B cell (primary cell): ENCODE results near the gene KNSTRN. TPM values are rescaled to one million over a fixed set of nuclear protein-coding genes. Genes with fewer than 3 reads are reported as not detected.

Experiments
- ATAC-seq: fragments of 200-7000 bp; cut with Tn5 transposase; one replicate; pipeline ENCODE4 v1.10.0; 2021; ENCODE audit warnings: low read depth, mild to moderate bottlenecking, moderate number of reproducible peaks, moderate library complexity
- CTCF ChIA-PET: fragments of 350-600 bp; sonication (Branson Sonifier 250); formaldehyde crosslinking; loops from one replicate; lab custom pipeline; 2021; ENCODE audit warnings: antibody characterized with exemption, inconsistent platforms; lab: Charles Lee
- POLR2A ChIA-PET: fragments of 350-600 bp; sonication (Branson Sonifier 250); formaldehyde crosslinking; loops from one replicate; lab custom pipeline; 2021; ENCODE audit warnings: antibody characterized with exemption; lab: Charles Lee
- DNase-seq: peaks from one replicate; pipeline ENCODE4 v3.0.0; 2013
- H2AFZ ChIP-seq: 2 replicates; pipeline ENCODE4 v1.6.1; 2012; ENCODE audit warnings: mild to moderate bottlenecking, low read depth, low read length; ENCODE audit not compliant: insufficient read depth, poor library complexity, severe bottlenecking
- H3K27ac ChIP-seq, 2 donors: 1 replicate in 1 of 2; 2 replicates in 1 of 2; pipeline ENCODE4 v1.5.1; 2012 to 2013; ENCODE audit warnings: low read length in 2 of 2, mild to moderate bottlenecking in 2 of 2, moderate library complexity in 1 of 2
- H3K27me3 ChIP-seq, 4 experiments: fragments of 200-600 bp in 1 of 4; sonication (generic) in 1 of 4; replicated peaks in 1 of 4; 1 replicate in 2 of 4; 2 replicates in 2 of 4; pipeline versions ENCODE4 v1.6.1 to v1.7.0; 2013 to 2016; ENCODE audit warnings: low read length in 3 of 4, mild to moderate bottlenecking in 2 of 4, mixed read lengths in 1 of 4, moderate library complexity in 1 of 4; ENCODE audit not compliant: insufficient read depth in 4 of 4, control insufficient read depth in 3 of 4; ENCODE audit errors: control extremely low read depth in 1 of 4
- H3K36me3 ChIP-seq, 2 experiments: replicated peaks in 1 of 2; 1 replicate in 1 of 2; 2 replicates in 1 of 2; pipeline versions ENCODE4 v1.6.1 to v1.7.1; 2013; ENCODE audit warnings: low read length in 1 of 2; ENCODE audit not compliant: insufficient read depth in 2 of 2, control insufficient read depth in 1 of 2; ENCODE audit errors: control extremely low read depth in 1 of 2, extremely low read depth in 1 of 2
- H3K4me1 ChIP-seq, 2 donors: fragments of 200-600 bp in 1 of 2; sonication (generic) in 1 of 2; 1 replicate in 1 of 2; 2 replicates in 1 of 2; pipeline versions ENCODE4 v1.5.1 to v1.6.1; 2013 to 2017; ENCODE audit warnings: low read length in 2 of 2; ENCODE audit not compliant: control insufficient read depth in 2 of 2, insufficient read depth in 2 of 2
- H3K4me2 ChIP-seq: replicated peaks from 2 replicates; pipeline ENCODE3; 2012; ENCODE audit warnings: mild to moderate bottlenecking, low read depth, low read length; ENCODE audit not compliant: poor library complexity, severe bottlenecking
- H3K4me3 ChIP-seq, 5 experiments: fragments of 200-600 bp in 1 of 5; sonication (generic) in 1 of 5; 1 replicate in 3 of 5; 2 replicates in 2 of 5; pipeline versions ENCODE4 v1.5.1 to v1.7.0; 2011 to 2016; ENCODE audit warnings: low read length in 4 of 5, mild to moderate bottlenecking in 4 of 5, low read depth in 2 of 5, control low read depth in 1 of 5, moderate library complexity in 1 of 5; ENCODE audit not compliant: insufficient read depth in 1 of 5; ENCODE audit errors: control extremely low read depth in 1 of 5, extremely low read depth in 1 of 5
- H3K79me2 ChIP-seq: fragments of 200-600 bp; sonication (generic); one replicate; pipeline ENCODE4 v1.6.0; 2016; ENCODE audit warnings: low read length; ENCODE audit not compliant: control insufficient read depth, insufficient read depth
- H3K9ac ChIP-seq: fragments of 200-600 bp; sonication (generic); 2 replicates; pipeline ENCODE4 v1.6.1; 2017; ENCODE audit warnings: mild to moderate bottlenecking, low read length, moderate library complexity
- H3K9me3 ChIP-seq, 3 donors: one replicate each; pipeline versions ENCODE4 v1.6.1 to v1.7.1; 2013; ENCODE audit warnings: low read length in 2 of 3; ENCODE audit not compliant: control insufficient read depth in 2 of 3, insufficient read depth in 1 of 3; ENCODE audit errors: control extremely low read depth in 1 of 3
- H4K20me1 ChIP-seq: 2 replicates; pipeline ENCODE4 v1.6.0; 2012; ENCODE audit warnings: mild to moderate bottlenecking, low read length; ENCODE audit not compliant: insufficient read depth, control insufficient read depth, poor library complexity, severe bottlenecking
- H3K27ac Mint-ChIP-seq: one replicate; pipeline ENCODE4 v1.8.0; 2021; ENCODE audit warnings: mixed read lengths
- H3K27me3 Mint-ChIP-seq: one replicate; pipeline ENCODE4 v1.8.0; 2021; ENCODE audit warnings: mixed read lengths
- H3K4me1 Mint-ChIP-seq: one replicate; pipeline ENCODE4 v1.8.0; 2021; ENCODE audit warnings: mixed read lengths
- H3K4me3 Mint-ChIP-seq: one replicate; pipeline ENCODE4 v1.8.0; 2021; ENCODE audit warnings: mixed read lengths
- H3K9me3 Mint-ChIP-seq: one replicate; pipeline ENCODE4 v1.8.0; 2022; ENCODE audit warnings: mixed read lengths; ENCODE audit not compliant: insufficient read depth
- EZH2 ChIP-seq: IDR thresholded peaks from 2 replicates; pipeline ENCODE4 v1.6.1; 2012; ENCODE audit warnings: borderline replicate concordance, low read depth, mild to moderate bottlenecking, moderate library complexity, low read length; ENCODE audit not compliant: insufficient read depth, poor library complexity, severe bottlenecking
- WGBS: methylation state at CpG from one replicate; pipeline ENCODE4 v1.1.5; 2013; ENCODE audit warnings: missing lambda C conversion rate; ENCODE audit not compliant: insufficient coverage; 5-methylcytosine and 5-hydroxymethylcytosine counted together
- intact Hi-C: fragments of 100-400 bp; cut with micrococcal nuclease; formaldehyde crosslinking; loops from one replicate; pipeline ENCODE4 v1.10.0; 2022
- polyA plus RNA-seq: library from polyadenylated mRNA; depleted of rRNA; stranded (reverse); fragments of >200 nt; gene quantifications from 2 replicates; pipeline ENCODE4 v1.2.3, GENCODE V29; 2012
- total RNA-seq, 2 donors: library from RNA; stranded (reverse); fragments of 120-200 nt in 1 of 2; gene quantifications; 1 replicate in 1 of 2; 2 replicates in 1 of 2; pipeline versions ENCODE4 v1.2.3 to v1.2.4, GENCODE V29; 2013 to 2022
- TF ChIP-seq, protein P1 (sequence below): fragments of 200-600 bp; IDR thresholded peaks from one replicate; pipeline ENCODE4 v1.8.0; 2022; ENCODE audit warnings: antibody characterized with exemption, mild to moderate bottlenecking

Gene KNSTRN
- total and polyA plus RNA-seq, 2 donors (not counting 1 experiment from before 2014, with no cell fraction given), result 4.0 to 14.0 TPM

- POLR2A ChIA-PET, result no interaction called here
- no peaks in the 10 kb centered on the region for H3K9me3 Mint-ChIP-seq
These were observed 18.3 kb upstream of the KNSTRN start for GRCh38 chr15:40364251-40364650.

DNA sequence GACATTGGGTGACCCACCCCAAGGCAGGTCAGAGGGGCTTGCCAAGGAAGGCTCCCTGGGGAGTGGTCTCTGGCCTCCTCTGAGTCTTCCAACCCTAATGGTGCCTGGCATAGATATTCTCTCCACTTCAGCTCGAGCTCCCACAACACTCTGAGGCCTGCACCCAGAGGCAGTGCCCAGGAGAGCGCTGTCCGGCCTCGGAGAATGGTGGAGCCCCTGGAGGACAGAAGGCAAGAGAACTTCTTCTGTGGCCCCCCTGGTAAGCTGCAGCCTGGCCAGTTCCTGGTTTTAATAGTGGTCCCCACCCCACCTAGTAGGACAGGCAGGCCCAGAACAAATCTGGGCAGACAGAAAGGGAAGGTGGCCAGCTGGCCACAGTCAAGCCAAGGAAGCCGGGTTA, 17.5 kb upstream of the KNSTRN start:
- H3K27me3 Mint-ChIP-seq, result no peaks in the 10 kb centered on the region
- no peaks in the 10 kb centered on the region for H3K9me3 Mint-ChIP-seq
- H3K4me3 ChIP-seq, result no peak overlapping the region
- WGBS, result 93% methylated on average over 5 of the region's 5 CpGs
- intact Hi-C loops, result no loop called here
- peaks cover 33% of the 10 kb centered on the region for H4K20me1 ChIP-seq
- POLR2A ChIA-PET, result interaction anchor here (0.9 kb wide), 1 partner anchor 9 kb away, joined by 3 read pairs; no protein-coding TSS in a partner anchor
- no peak overlapping the region for H3K27ac ChIP-seq
- no peaks in the 10 kb centered on the region for H3K27me3 ChIP-seq
- H3K79me2 ChIP-seq, result peaks cover 35% of the 10 kb centered on the region
- no peak for TF ChIP-seq EZH2
- TF ChIP-seq, protein P1, sequence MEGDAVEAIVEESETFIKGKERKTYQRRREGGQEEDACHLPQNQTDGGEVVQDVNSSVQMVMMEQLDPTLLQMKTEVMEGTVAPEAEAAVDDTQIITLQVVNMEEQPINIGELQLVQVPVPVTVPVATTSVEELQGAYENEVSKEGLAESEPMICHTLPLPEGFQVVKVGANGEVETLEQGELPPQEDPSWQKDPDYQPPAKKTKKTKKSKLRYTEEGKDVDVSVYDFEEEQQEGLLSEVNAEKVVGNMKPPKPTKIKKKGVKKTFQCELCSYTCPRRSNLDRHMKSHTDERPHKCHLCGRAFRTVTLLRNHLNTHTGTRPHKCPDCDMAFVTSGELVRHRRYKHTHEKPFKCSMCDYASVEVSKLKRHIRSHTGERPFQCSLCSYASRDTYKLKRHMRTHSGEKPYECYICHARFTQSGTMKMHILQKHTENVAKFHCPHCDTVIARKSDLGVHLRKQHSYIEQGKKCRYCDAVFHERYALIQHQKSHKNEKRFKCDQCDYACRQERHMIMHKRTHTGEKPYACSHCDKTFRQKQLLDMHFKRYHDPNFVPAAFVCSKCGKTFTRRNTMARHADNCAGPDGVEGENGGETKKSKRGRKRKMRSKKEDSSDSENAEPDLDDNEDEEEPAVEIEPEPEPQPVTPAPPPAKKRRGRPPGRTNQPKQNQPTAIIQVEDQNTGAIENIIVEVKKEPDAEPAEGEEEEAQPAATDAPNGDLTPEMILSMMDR, result no peak
- CTCF ChIA-PET, result interaction anchor here (1.1 to 6.4 kb wide), 5 partner anchors 22 to 86 kb away, joined by 4 to 56 read pairs (median 5); partner anchors contain the start of genes CCDC9B and INAFM2
- H3K4me2 ChIP-seq, result no peak overlapping the region
- H3K4me3 Mint-ChIP-seq, result no peak overlapping the region
- H3K9me3 ChIP-seq, result no peaks in the 10 kb centered on the region
- H3K4me1 Mint-ChIP-seq, result peaks cover 22% of the 10 kb centered on the region
- ATAC-seq (no peak), DNase-seq (no peak)
- H3K4me1 ChIP-seq, result peaks cover 14 to 26% of the 10 kb centered on the region in 2 donors
- no peak overlapping the region for H2AFZ ChIP-seq
- H3K36me3 ChIP-seq, result peaks cover 0 to 7% of the 10 kb centered on the region in 2 experiments
- H3K9ac ChIP-seq, result no peak overlapping the region
- no peak overlapping the region for H3K27ac Mint-ChIP-seq

More at GRCh38 chr15:40364251-40364650, 18.3 kb upstream of the KNSTRN start:
- H3K27me3 ChIP-seq, result no peaks in the 10 kb centered on the region
- TF ChIP-seq EZH2, result no peak
- TF ChIP-seq, protein P1, result no peak
- H3K79me2 ChIP-seq, result peaks cover 35% of the 10 kb centered on the region
- H3K27ac ChIP-seq, result no peak overlapping the region
- no peak overlapping the region for H3K9ac ChIP-seq
- no peak for DNase-seq
- no peaks in the 10 kb centered on the region for H3K9me3 ChIP-seq
- Mint-ChIP-seq H3K4me3 (no peak overlapping the region), H3K27ac (no peak overlapping the region), H3K27me3 (no peaks in the 10 kb centered on the region), H3K4me1 (peaks cover 22% of the 10 kb centered on the region)
- peaks cover 14 to 26% of the 10 kb centered on the region in 2 donors for H3K4me1 ChIP-seq
- H3K4me3 ChIP-seq, result no peak overlapping the region
- peaks cover 41% of the 10 kb centered on the region for H4K20me1 ChIP-seq
- WGBS, result 91% methylated on average over 6 of the region's 6 CpGs
- intact Hi-C loops, result no loop called here
- no peak for ATAC-seq
- H3K36me3 ChIP-seq, result peaks cover 0 to 7% of the 10 kb centered on the region in 2 experiments
- CTCF ChIA-PET, result interaction anchor here (5.5 kb wide), 1 partner anchor 21 kb away, joined by 34 read pairs; no protein-coding TSS in a partner anchor
- no peak overlapping the region for H2AFZ ChIP-seq
- H3K4me2 ChIP-seq, result no peak overlapping the region
